HG03354 (cell line): ENCODE measurements around the gene GRM7.

Source experiments
- ATAC-seq: cut with Tn5 transposase; IDR thresholded peaks from one replicate; pipeline ENCODE4 v1.9.1; 2021; ENCODE audit warnings: mild to moderate bottlenecking; ENCODE audit not compliant: unreplicated experiment, poor library complexity, severe bottlenecking

GRM7 gene

DNA sequence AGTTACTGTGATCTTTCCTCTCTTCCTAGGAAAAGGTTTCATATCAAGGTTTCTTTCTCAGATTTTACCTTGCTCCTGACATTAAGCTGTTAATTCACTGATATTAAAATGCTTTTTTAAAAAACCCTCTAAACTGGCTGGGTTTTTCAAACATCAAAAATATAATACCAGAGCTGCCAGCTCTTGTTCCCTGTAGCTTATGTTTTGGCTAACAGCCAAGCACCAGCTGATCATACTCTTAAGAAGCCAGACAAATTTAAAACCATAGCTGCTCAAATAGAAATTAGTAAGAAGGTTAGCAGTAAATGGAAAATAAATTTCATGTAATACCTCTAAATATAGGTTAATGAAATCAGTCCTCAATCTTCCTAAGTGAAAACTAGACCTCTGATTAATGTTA lies 657.5 kb downstream of the GRM7 start:
- no peak for ATAC-seq

DNA sequence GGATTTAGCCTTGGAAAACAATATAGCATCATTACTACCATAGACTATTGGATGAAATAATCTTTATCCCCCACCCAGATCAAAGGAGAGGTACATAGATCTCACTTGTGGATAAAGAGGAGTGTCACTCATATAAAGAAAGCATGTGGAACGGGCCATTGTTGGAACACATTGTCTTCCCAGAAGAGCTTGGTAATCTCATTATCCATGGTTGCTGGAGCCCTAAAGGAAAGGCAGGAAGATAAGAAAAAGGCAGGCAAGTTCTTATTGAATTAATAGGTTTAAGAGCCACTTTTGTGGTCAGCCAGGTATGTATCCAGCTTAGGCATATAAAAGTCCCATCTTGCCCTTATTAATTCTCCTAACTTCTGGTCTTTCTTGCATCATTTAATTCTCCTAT lies 659.1 kb downstream of the GRM7 start:
- no peak for ATAC-seq

DNA sequence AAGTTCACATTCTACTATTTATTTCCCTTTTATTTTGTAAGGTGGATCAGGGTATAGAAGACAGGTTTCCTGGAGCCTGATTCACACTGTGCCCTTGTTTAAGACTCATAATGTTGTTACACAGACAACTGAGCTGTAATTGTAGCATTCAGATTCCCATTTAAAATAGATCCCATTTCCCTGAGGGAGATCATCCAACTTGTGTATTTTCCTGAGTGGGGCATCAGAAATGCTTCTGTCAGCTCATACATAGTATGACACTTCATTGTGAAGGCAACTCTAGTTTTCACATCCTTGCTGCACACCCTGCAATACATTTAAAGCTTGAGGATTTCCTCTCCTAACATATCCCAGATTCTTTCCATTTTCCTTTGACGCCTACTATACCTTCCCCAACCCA lies 659.7 kb downstream of the GRM7 start:
- ATAC-seq: no peak

- ATAC-seq: no peak
Measured at GRCh38 chr3:7536510-7536909, 675.6 kb downstream of the GRM7 start.

- ATAC-seq: no peak
Measured at GRCh38 chr3:7536921-7537320, 676.0 kb downstream of the GRM7 start.

DNA sequence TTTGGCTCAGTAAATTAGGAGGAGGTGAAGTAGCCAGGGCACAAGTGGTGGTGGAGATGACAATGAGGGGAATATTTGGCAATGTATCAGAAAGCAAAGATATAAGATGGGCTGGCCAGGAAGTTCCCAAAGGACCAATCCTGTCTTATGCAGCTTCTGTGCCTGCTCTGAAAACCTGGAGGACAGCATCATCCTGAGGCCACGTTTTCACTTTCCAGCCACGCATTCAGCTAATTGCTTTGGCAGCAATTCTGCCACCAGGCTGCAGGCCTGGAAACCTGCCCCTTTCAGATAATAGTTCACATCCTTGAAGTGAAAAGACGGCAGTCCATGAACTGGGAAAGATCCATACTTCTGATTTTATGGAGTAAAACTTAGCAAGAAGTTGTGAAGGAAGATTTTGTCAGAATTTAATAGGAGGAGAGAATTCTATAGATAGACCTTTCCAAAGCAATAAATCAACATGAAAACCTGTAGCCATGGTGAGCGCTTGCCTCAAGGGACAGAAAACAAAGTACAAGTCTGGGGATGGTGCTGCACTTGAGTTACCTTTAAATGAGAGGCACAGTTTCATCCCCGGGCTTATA lies 682.5 kb downstream of the GRM7 start:
- ATAC-seq: no peak

DNA sequence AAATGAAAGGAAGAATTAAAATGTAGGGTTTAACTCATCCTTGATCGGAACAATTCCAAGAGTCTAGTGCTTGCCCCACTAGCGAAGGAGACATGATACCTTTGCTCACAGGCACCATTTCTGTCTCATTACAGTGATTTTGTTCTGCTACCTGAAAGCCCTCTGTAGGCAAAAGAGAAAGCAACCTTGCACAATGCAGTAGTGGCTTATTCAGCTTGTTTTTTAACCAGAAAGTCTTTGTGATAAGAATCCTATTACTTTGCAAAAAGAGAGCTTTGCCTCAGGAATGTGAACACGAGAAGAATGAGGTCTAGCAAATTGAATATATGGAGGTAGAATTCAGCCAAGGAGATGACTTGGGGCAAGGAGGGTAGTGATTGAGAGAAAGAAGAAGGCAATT lies 684.4 kb downstream of the GRM7 start:
- ATAC-seq: no peak

- no peak for ATAC-seq
Measured at GRCh38 chr3:7546253-7546652, 685.3 kb downstream of the GRM7 start.

DNA sequence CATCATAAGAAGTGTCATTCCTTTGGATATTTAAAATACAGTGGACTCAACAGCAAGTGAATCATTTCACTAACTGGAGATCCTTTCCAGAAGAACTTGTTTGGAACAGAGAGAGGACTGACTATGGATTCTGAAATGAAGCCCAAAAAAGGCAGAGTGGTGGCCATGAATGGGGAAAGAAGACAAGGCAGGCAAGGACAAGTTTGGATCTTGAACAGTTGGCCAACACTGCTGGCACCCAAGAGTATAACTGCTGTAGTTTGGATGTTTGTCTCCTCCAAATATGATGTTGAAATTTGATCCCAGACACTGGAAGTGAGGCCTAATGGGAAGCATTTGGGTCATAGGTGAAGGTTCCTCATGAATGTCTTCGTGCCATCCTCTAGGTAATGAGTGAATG lies 686.9 kb downstream of the GRM7 start:
- no peak for ATAC-seq

GRCh38 chr3:7562892-7563291 lies 702.0 kb downstream of the GRM7 start:
- ATAC-seq: no peak

DNA sequence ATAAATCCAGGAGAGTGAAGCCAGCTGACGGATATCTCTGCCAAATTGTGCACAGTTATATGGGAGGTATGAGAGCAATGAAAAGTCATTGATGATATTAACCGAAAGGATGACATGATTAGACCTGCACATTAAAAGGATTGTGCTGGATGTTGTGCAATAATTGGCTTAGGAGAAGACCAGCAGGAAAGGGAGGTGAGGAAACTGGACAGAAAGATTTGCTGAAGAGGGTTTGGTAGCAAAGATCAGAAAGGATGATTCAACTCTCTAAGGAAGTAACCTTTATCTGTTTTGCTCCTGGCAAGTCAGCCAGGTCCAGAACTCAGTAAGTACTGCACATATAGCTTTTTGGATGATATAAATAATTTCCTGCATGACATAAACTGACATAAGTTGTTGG lies 704.7 kb downstream of the GRM7 start:
- ATAC-seq: no peak

GRCh38 chr3:7567160-7567559 lies 706.2 kb downstream of the GRM7 start:
- ATAC-seq: no peak

GRCh38 chr3:7568526-7569184 lies 707.7 kb downstream of the GRM7 start:
- no peak for ATAC-seq

DNA sequence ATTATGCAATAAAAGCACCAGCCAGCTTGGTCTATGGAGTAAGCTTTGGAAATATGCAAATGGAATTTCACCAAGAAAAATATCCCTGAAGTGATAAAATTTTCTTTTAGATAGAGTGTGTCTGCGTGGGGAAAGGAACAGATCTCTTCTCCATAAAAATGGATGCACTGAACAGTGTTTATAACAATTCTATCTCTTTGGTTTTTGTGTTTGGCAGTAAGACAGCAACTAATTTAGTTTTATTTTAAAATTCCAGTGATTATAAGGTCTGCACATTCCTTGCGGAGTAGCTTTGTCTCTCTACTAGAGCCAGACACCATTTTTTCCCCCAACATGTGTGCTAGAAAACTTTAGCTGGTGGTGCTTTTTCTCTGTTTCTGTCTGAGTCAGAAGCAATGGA lies 712.4 kb downstream of the GRM7 start:
- no peak for ATAC-seq

DNA sequence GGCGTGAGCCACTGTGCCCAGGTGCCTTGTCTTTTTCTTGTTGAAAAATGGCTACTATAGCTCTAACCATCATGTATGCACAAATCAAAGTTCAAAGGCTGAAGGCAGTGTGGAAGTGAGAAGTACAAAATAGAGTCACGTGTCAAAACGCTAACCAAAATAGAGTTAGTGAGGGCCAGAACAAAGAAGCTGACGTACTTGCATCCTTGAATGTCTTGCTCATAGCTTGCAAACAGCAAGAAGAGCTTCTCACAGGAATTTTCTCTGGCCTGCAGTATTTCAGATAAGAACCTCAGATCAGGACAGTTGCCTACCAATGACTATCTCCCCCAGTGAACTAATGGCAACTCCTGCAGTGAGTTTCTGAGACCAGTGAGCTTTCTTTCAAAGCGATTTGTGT lies 713.5 kb downstream of the GRM7 start:
- no peak for ATAC-seq

- ATAC-seq: no peak
Measured at GRCh38 chr3:7576071-7576470, 715.2 kb downstream of the GRM7 start.

- no peak for ATAC-seq
Measured at GRCh38 chr3:7576506-7576905, 715.6 kb downstream of the GRM7 start.

DNA sequence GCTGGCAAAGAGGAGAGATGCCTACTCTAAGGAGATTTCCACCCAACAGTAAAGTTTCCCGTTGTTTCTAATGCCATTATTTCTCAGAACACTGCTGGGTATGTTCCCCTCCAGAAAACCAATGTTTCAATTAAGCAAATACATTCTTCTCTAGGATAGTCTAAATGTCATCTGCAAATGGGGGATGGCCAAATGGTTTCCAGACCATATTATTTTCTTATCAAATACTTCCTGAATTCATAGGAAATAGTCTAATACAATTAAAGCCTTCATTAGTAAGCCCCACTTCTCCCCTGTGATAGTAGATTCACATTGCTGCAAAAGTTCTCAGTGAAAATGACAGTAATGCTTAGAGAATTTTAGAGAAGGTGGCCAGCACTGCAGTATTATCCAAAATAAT lies 716.6 kb downstream of the GRM7 start:
- no peak for ATAC-seq

GRCh38 chr3:7581831-7582230 lies 720.9 kb downstream of the GRM7 start:
- ATAC-seq: no peak

DNA sequence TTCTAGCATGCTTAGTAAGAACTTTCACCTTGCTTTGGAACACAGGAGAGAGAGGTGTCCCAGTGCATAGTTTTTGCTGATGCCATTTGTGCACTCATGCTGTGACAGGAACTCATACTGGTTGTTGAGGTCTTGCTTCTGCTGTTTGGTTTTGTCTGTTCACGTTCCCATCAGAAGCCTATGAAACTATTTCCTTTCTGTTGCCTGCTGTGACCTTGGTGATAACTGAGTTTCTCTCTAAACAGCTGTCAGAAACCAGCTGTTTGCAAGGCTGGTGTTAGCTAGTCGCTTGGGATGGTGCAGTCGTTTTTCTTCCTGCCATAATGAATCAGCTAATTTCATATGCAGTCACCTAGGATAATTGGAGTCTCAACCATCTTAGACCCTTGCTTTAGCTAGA lies 724.1 kb downstream of the GRM7 start:
- ATAC-seq: no peak

GRCh38 chr3:7588236-7588635 lies 727.3 kb downstream of the GRM7 start:
- no peak for ATAC-seq

- no peak for ATAC-seq
Measured at GRCh38 chr3:7589526-7589925, 728.6 kb downstream of the GRM7 start.
